Neutrophil (primary cell): Measurements from ENCODE around the gene PROK2.

Experiments
- H3K27ac ChIP-seq: fragments of 200-600 bp; sonication (generic); 2 replicates; pipeline ENCODE4 v1.5.1; 2016; ENCODE audit warnings: mild to moderate bottlenecking, moderate library complexity
- H3K27me3 ChIP-seq: fragments of 200-600 bp; sonication (generic); 2 replicates; pipeline ENCODE4 v1.6.0; 2016; ENCODE audit warnings: mild to moderate bottlenecking
- H3K36me3 ChIP-seq: fragments of 200-600 bp; sonication (generic); 2 replicates; pipeline ENCODE4 v1.5.1; 2017
- H3K4me1 ChIP-seq, 2 experiments: fragments of 200-600 bp in 1 of 2; sonication (generic) in 1 of 2; 1 replicate in 1 of 2; 2 replicates in 1 of 2; pipeline versions ENCODE4 v1.5.1 to v1.6.1; 2013 to 2016; ENCODE audit warnings: low read depth in 1 of 2, low read length in 1 of 2, mild to moderate bottlenecking in 1 of 2, moderate library complexity in 1 of 2; ENCODE audit not compliant: control insufficient read depth in 1 of 2, insufficient read depth in 1 of 2
- H3K4me3 ChIP-seq, 2 experiments: fragments of 200-600 bp in 1 of 2; sonication (generic) in 1 of 2; 1 replicate in 1 of 2; 2 replicates in 1 of 2; pipeline ENCODE4 v1.5.1; 2013 to 2016; ENCODE audit warnings: low read depth in 1 of 2, low read length in 1 of 2, mild to moderate bottlenecking in 1 of 2, moderate library complexity in 1 of 2
- H3K9me3 ChIP-seq: fragments of 200-600 bp; sonication (generic); 2 replicates; pipeline ENCODE4 v1.5.1; 2016
- CTCF ChIP-seq: fragments of 200-600 bp; sonication (generic); IDR thresholded peaks from 2 replicates; pipeline ENCODE4 v1.5.1; 2016; ENCODE audit warnings: antibody characterized with exemption

The PROK2 gene

GRCh38 chr3:71723452-71724170, 61.3 kb downstream of the PROK2 start:
- H3K9me3 ChIP-seq = no peaks in the 10 kb centered on the region
- H3K27ac ChIP-seq = peak overlapping the region; percentile 93
- H3K27me3 ChIP-seq = no peaks in the 10 kb centered on the region
- H3K36me3 ChIP-seq = peaks cover 26% of the 10 kb centered on the region
- H3K4me3 ChIP-seq = peak overlapping the region; percentile 69 to 79
- H3K4me1 ChIP-seq = peaks cover 73 to 79% of the 10 kb centered on the region in 2 experiments
- no peak for TF ChIP-seq CTCF

GRCh38 chr3:71722693-71723092, 62.3 kb downstream of the PROK2 start:
- Histone ChIP-seq H3K36me3 (peaks cover 34% of the 10 kb centered on the region), H3K27ac (peak overlapping the region; percentile 93), H3K4me3 (peak overlapping the region; percentile 41 to 79), H3K4me1 (peaks cover 82 to 83% of the 10 kb centered on the region in 2 experiments), H3K27me3 (no peaks in the 10 kb centered on the region), H3K9me3 (no peaks in the 10 kb centered on the region)
- TF ChIP-seq CTCF = no peak
